Left ventricle myocardium superior (tissue), 1 donor: Measurements from ENCODE around the gene REXO1. TPM values are rescaled to one million over a fixed set of nuclear protein-coding genes. Genes with fewer than 3 reads are reported as not detected.

ENCODE experiments used
- ATAC-seq: fragments of 200-7000 bp; cut with Tn5 transposase; one replicate; pipeline ENCODE4 v1.9.1; 2020; ENCODE audit warnings: mild to moderate bottlenecking, moderate library complexity
- DNase-seq: peaks from one replicate; pipeline ENCODE4 v3.0.0-alpha.2; 2020
- intact Hi-C: fragments of 100-400 bp; cut with micrococcal nuclease; formaldehyde crosslinking; loops from one replicate; pipeline ENCODE4 v1.11.0; 2022
- total RNA-seq: library from RNA; stranded (reverse); fragmentation: NEBNext Ultra II Directional; extraction: Animal tissue kit (Norgen Biotek cat#: 25700); gene quantifications from one replicate; pipeline ENCODE4 v1.2.1, GENCODE V29; 2021
- donor health status: DM: no; HTN: yes; CAD: no; lungs with severe emphysema.

The REXO1 gene
- total RNA-seq, 1 donor from 2014 or later: 16.0 TPM

DNA sequence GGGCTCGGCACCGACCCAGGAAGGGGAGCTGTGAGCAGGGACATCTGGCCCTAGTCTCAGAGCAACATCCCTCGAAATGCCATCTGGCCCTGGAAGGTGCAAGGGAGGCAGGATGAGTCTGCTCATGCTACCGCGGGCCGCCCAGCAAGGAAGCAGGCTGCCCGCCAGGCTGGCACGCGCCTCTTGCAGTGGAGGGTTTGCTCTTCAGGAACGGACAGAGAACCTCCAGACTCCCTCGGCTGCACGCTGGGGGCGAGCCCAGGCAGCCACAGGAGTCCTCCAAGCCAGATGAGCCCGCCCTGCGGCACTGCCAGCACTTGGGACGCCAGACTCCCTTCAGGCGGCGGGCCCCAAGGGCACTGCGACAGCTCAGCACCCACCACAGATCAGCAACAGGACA is 26.1 kb downstream of the REXO1 start:
- DNase-seq: peak; percentile 19
- ATAC-seq: no peak
- intact Hi-C loops: no loop called here

DNA sequence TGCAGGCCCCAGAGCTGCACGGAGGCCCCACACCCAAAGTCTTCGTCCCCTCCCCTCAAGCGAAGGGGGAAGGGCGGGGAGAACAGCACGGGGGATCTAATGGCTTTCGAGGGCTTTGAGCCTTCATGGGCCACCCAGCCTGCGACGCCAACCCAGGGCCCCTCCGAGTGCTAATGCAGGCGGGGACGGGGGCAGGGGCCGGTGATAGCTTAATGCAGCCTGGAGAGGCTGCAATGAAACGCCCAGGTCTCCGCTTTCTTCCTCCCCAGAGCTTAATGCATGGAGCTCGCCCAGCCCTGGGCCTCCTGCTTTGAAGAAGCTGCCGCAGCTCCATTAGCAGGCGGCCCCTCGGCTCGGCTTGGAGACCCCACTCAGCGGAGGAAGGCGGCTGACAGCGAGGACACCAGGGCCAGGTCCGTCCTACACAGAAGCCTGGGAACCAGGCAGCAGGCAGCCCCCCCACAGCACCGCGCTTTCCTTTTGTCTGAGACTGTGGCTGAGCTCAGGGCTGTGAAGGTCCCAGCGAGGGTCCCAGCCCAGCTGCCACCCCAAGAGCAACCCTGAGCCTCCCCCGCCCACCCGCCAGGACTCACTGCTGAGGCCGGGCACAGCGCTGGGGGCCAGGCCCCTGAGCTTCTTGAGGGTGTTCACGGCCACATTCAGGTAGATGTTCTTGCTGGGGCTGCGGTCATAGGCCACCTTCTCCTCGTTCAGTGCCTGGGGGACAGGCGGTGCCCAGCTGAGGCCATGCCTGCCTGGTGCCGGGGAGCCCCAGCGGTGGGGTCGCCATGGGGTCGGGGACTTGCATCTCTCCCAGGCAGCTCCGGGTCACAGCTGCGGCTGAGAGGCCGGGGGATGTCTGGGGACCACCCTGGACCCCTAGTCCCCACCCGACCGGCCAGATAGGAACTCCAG is 28.7 kb downstream of the REXO1 start:
- DNase-seq (peak; percentile 25), ATAC-seq (no peak)
- intact Hi-C loops: no loop called here

DNA sequence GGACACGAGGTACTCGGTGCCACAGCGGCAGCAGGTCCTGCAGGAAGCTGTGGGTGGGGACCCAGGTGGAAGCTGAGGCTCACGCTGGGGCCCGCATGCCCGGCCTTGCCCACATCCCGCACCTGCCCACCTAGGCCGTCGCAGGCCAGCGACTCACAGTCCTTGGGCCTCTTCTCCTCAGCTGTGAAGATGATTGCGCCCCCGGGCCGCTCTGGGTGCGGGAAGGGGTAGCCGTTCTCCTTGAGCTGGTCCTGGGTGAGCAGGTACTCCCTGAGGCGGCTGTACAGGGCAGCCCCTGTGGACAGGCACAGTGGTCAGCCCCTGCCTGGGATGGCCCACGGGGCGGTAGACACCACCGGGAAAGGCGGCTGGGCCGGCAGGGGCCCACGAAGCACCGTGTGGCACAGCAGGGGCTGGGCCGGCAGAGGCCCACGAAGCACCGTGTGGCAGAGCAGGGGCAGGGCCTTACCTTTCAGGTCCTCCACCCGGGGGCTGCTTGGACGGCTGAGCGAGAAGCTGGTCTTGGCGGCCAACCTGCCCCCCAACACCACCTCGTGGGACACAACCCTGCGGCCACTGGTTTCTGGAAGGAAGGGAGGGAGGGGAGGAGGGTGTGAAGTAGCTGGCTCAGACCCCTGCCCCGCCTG is 29.6 kb downstream of the REXO1 start:
- DNase-seq (peak; percentile 23), ATAC-seq (no peak)
- intact Hi-C loops: no loop called here

DNA sequence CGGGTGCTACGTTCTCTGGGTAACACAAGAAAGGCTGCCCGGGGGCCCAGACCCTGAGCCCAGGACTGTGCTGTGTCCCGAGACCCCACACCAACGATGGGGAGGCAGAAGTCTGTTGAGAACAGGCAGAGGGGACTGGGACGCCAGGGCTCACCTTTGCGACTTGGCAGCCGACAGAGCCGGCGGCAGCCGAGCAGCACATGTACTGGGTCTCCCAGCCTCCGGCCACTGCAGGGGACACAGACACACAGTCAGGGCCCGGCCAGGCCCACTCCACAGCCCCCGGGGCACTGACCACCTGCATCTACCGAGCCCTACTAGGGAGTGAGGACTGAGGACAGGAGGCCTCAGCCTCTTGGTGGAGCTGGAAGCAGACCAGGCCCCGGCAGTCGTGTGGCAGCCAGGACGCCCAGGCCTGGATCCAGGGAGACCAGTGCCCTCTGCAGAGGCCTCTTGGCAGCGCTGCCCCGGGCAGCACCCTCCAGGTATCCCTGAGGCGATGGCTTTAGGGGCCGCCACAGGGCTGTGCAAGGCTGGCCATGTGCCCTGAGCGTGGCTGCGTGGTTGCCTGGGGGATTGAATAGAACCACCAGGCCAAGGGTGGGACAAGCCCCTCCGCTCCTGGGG is 30.6 kb downstream of the REXO1 start:
- ATAC-seq: peak; percentile 64
- peak; percentile 72 for DNase-seq
- intact Hi-C loops: no loop called here

DNA sequence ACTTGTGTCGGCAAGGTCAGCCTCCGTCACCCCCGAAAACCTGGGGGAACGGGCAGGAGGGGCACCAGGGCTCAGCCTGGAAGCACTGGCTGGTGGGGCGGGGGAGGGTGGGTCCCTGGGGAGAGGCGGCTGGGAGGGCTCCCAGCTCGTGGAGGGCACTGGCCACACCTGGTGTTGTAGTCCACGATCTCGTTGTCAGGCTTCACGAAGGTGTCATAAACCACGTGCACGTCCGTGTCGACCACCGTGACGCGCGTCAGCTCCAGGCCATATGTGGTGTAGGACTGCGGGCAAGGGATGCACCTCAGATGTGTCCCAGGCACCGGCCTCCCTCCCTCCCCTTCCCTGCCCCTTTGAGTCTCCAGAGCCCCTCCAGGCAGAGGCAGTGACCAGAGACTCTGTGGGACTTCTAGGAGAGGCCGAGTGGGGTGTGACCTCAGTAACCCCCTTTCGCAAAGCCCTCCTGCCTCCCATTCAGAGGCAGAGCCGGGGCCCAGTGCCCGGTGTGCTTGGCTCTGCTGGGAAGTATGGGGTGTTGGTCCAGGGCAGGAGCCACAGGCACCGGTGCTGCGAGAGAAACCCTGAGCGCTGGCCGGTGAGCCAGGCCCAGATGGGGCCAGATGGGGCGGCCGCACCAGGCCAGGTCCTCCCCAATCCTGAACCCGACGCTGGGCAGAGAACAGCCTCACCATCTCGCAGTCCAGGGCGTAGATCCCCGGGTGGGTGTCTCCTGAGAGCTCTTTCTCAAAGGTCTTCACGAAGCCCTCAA is 31.6 kb downstream of the REXO1 start:
- DNase-seq: peak; percentile 26
- ATAC-seq: no peak
- intact Hi-C loops: no loop called here

DNA sequence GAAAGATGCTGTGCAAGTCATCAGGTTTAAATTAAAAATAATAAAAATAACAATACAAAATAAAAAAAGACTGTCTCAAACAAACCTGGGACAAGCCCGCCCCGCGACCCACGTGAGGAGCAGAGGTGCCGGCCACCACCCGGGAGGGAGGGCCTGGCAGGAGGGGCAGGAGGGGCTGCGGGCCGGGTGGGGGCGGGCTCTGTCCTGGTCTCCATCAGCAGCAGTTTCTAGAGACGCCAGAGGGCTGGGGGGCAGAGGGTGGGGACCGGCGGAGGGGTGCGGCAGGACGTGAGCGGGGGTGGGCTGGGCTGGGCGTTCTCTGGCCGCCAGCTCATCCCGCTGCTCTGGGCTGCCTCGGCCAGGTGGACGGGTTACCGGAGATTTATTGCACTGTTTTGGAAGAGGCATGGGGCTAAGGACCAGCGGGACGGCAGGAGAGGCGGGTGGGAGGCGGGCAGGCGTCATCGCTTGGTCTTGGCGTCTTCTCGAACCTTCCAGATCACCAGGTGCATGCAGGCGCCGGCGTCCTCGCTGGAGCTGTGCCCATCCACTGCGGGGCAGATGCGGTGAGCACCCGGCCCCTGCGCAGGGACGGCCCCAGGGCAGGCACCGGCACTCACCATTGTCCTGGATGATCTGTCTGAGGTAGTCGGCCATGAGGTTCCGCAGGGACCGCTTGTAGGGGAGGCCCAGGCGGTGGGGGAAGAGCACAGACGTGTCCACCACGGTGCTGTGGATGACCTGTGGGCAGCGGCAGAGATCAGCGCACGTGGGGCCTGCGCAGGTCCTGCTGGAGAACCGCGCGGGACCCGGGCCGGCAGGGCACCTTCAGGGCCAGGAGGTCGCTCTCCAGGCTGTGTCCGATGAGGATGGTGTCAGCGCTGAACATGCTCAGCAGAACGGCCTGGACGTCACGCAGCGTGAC is 32.4 kb downstream of the REXO1 start:
- intact Hi-C loops: no loop called here
- ATAC-seq: no peak
- DNase-seq: peak; percentile 37

DNA sequence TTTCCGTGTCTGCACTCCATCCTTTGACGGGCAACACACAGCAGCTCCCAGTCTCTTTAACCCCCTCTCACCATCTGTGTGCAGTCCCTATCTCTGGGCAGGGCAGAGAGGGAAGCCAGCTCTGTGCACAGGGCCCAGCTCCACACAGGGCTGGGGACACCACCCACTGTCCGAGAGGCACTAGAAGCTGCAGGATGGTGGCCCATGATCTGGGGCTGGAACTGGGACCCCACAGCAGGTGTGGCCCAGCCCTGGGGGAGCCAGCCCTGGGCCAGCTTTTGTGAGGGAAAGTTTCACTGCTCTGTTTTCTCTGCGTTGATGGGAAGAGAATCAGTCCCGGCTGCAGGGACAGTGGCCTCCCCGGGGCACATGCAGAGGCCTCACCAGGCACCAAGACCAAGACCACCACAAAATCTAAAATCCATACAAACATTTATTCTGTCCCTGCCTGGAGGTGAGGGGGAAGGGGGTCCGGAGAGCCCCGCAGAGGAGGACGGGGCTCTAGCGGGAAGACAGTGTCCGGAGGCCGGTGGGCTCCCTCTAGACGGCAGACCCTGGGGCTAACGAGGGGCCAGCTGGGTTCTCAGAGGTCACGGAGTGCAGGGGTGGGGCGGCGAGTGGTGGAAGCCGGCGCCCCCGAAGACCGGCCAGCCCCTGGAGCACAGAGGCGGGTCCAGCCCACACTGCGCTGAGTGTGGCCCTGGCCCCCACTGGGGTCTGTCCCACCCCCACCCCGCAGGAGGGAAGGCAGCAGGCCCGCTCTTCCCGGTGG is 33.3 kb downstream of the REXO1 start:
- DNase-seq: peak; percentile 17
- intact Hi-C loops: no loop called here
- no peak for ATAC-seq

DNA sequence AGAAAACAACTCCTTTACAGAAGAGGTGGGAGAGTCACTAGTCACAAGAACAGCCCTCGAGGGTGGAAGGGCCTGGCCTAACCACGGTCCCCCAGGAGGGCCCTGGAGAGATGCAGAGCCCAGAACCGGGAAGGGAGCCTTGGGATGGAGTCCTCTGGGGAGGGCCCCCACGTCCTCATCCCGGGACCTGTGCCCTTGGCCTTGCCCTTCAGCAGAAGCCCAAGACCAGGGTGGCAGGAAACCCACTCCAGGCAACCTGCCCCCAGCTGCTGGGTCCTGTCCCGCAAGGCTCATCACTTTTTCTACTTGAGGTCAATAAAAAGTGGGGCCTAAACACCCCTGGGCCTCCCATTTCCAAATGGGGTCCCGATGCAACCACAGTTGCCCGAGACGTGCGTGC is 33.9 kb downstream of the REXO1 start:
- ATAC-seq: no peak
- intact Hi-C loops: no loop called here
- DNase-seq: peak; percentile 19

DNA sequence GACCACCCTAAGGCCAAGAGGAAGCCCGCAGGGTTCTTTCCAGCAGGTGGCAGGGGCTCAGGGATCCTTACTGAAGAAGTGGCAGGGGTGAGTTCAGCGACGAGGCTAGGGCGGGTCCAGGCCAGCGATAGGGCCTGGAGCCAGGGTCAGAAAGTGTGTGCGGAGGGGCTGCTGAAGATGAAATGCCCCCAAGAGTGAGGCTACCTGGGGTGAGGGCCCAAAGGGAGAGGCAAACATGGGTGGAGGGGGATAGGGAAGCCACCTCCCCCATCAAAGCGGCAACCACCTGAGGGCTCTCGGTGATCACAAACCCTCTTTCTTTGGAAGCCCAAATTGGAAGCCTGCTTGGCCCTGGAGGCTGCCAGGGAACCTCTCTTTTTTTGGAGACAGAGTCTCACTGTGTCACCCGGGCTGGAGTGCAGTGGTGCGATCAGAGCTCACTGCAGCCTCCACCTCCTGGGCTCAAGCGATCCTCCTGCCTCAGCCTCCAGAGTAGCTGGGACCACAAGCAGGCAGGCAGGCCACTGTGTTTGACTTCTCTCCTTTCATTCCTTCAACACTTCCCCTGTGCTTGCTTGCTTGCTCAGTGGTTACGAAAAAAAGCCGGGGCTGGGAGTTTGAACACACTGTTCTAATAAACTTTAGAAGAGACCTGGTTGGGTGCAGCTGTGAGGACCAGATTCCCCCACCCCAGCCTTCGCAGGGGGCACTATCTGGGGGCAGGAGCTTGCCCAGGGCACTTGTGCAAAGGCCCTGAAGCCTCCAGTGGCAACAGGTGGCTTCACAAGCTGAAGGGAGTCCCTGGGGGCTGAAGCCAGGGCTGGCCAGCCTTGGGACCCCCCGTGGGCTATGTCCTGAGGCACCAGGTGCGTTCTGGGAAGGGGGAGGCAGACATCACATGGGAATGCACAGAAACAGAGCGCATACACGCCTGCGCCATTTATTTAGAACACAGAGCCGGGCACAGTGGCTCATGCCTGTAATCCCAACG is 34.8 kb downstream of the REXO1 start:
- intact Hi-C loops: no loop called here
- ATAC-seq: no peak
- peak; percentile 21 for DNase-seq

DNA sequence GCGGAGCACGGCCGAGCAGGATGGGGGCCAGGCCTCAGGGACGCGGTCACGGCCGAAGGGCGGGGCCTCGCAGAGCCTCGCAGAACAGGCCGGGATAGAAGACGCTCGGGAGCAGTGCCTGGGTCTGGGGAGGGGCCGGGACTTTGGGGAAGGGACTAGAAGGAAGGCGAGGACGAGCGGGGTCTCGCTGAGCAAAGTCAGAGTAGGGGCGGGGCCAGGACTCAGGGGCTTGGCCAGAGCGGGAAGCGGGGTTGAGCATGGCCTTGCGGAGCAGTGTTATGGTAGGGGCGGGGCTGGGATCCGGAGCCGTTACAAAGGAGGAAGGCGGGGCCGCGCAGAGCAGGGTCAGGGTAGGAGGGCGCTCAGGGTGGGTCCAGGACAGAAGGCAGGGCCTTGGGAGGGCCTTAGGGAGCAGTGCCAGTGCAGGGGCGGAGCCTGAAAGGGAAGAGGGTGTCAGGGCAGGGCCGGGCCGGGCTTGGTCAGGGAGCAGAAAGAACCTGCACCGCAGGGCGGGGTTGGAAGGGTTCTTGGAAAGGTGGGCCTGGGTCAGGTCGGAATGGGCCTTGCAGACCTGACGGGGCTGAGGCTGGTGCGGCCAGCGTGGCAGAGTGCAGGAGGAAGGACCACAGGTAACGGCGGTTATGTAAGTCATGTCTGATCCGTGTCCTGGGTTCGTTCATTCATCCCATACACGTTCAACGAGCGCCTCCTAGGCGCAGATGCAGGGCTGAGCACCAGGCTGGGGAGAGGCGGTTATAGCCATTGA is 35.7 kb downstream of the REXO1 start:
- intact Hi-C loops: no loop called here
- ATAC-seq (peak; percentile 91), DNase-seq (peak; percentile 94)

DNA sequence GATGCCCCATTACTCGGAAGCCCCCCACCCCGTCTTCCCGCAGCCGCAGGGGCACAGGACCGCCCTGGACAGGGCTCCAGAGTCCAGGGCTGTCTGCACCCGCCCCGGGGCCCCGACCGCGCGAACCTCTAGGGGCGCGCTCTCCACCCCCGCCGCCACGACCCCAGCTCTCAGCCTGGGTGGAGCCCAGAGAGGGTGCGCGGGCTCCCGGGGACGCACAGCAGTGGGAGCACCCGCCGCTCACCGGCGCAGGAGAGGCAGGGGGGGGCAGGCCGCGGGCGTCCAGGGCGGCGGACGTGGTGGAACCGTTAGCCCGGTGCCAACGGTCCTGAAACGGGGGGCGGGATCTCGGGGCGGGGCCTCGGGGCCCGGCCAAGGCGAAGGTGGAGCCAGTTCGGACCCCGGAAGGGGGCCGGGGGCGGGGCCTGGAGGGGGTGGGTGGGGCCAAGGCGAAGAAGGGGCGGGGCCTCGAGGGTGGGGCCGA is 36.3 kb downstream of the REXO1 start, which contains the start of gene ATP8B3:
TSS of gene ATP8B3 (minus strand) at position 335 of the 484 bp plus-strand sequence. CDS start 540 bp downstream, outside the sequence.
- DNase-seq: no peak
- ATAC-seq: no peak
- intact Hi-C loops: no loop called here

DNA sequence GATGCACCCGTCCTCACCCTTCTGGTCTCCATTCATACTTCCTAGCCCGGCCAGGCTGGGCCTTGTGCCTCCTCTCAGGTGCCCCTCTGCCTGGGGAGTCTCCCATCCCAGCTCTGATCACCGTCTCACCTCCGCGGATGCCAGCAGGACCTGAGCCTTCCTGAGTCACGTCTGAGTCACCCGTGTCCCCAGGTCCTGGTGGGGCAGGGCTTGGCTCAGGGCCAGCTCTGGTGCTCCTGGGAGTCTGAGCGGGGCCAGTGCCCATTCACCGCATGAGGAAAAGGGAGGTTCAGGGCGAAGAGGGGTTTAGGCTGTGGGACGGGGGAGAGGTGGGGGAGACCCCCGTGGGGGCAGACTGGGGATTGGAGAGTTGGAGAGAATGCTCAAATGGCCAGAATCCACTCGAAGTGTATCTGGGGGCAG is 36.8 kb downstream of the REXO1 start:
- ATAC-seq (no peak), DNase-seq (peak; percentile 70)
- intact Hi-C loops: no loop called here

DNA sequence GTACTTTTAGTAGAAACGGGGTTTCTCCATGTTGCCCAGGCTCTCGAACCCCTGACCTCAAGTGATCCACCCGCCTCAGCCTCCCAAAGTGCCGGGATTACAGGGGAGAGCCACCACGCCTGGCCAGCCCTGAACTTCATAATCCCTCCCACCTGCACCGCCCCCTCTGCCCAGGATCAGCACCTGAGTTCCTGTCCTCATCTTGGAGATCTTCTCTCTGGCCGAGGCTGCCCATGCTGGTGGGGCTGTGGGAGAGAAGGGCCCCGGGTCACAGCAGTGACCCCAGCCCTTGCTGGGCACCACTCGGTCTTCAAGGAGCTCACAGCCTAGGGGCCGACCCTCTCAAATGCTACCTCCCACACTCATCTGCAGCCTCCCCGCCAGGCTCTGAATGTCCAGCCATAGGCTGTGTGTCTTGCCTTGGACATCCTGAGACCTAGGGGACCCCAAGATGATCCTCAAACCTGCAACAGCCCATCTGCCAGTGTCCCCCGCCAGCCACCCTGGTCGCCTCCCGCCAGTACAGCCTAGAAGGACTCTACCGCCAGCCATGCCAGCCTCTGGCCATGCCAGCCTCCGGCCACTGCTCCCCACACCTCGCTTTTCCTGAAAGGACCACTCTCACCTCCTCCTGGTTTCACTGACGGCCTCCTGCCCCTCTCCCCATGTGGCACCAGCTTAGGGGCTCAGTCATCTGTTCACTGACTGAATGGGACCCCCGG is 37.7 kb downstream of the REXO1 start:
- ATAC-seq: no peak
- DNase-seq: no peak
- intact Hi-C loops: no loop called here

DNA sequence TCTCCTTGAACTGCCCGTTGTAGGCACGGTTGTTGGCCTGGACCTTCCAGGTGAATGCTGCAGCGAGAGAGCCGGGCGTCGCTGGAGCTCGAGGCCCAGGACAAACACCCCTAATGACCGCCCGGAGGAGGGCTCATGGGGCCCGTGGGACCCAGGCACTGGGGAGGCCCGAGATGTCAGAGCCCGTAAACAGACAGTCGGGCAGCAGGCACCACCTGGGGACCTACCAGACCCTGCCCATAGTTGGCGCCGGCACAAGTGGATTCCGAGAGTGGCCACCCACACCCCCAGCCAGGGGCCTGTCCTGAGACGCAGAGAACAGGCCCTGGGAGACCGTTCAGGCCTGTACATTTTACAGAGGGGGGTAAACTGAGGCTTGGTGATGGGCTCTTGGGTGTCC is 38.6 kb downstream of the REXO1 start:
- ATAC-seq: no peak
- no peak for DNase-seq
- intact Hi-C loops: no loop called here

DNA sequence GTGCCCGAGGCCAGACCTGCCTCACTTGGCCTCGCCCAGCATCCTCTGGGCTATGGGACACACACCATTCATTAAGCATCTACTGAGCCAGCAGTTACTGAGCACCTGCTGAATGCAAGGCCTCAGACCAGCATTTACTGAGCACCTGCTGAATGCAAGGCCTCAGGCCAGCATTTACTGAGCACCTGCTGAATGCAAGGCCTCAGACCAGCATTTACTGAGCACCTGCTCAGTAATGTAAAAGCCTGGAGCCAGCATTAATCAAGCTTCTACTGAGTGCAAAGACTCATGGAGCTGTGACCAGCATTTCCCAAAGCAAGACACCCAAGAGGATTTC is 39.9 kb downstream of the REXO1 start:
- no peak for ATAC-seq
- intact Hi-C loops: no loop called here
- DNase-seq: no peak
